Measurements from ENCODE around the gene BLTP2. TPM values are rescaled to one million over a fixed set of nuclear protein-coding genes. Genes with fewer than 3 reads are reported as not detected.
A peak's percentile ranks its signal among the peaks of the same experiment; 100 is the strongest.

Gene BLTP2
- total and polyA plus RNA-seq, 12 donors, result 15.6 to 110 (median 67.2) TPM

- Histone ChIP-seq H3K4me1 (peaks cover 15 to 60% (median 46%) of the 10 kb centered on the region in 9 donors), H3K9me3 (no peaks in the 10 kb centered on the region), H3K27me3 (no peaks in the 10 kb centered on the region), H3K4me3 (peak overlapping the region; percentile 68 to 97 (median 94)), H3K36me3 (peaks cover 0 to 61% (median 24%) of the 10 kb centered on the region in 9 donors), H3K27ac (peak overlapping the region; percentile 87 to 98 (median 94))
- DNase-seq (no peak), ATAC-seq (no peak)
- intact Hi-C loops (cut with DNase I), result loop anchor here in 1 of 10 donors (5.0 kb wide), 1 partner anchor 72 kb away; the partner anchor contains the start of genes RAB34 and RPL23A
- WGBS, 2 donors, result 35 to 47% methylated on average over 8 of the region's 8 CpGs
- no peak for TF ChIP-seq CTCF (IDR thresholded peaks at IDR 0.05)
Observed at GRCh38 chr17:28645576-28645939, 600 bp upstream of the BLTP2 start.

- peak overlapping the region; percentile 87 to 98 (median 94) for H3K27ac ChIP-seq
- DNase-seq, result peak; percentile 18 to 21
- H3K4me1 ChIP-seq, result peaks cover 15 to 58% (median 46%) of the 10 kb centered on the region in 9 donors
- 0 to 1% methylated on average over 18 of the region's 18 CpGs for WGBS, 2 donors
- H3K36me3 ChIP-seq, result peaks cover 0 to 63% (median 38%) of the 10 kb centered on the region in 9 donors
- peak in 6 of 8 donors; percentile 1 to 13 (median 3) for ATAC-seq
- peak overlapping the region; percentile 68 to 97 (median 94) for H3K4me3 ChIP-seq
- intact Hi-C loops (cut with DNase I), result no loop called here
- peak in 7 of 9 donors; percentile 11 to 57 (median 44) for TF ChIP-seq CTCF (IDR thresholded peaks at IDR 0.05)
- H3K27me3 ChIP-seq, result no peaks in the 10 kb centered on the region
- H3K9me3 ChIP-seq, result no peaks in the 10 kb centered on the region
Observed at GRCh38 chr17:28643983-28644786, 773 bp downstream of the BLTP2 start.

GRCh38 chr17:28641579-28641978 is 3.4 kb downstream of the BLTP2 start:
- no peak overlapping the region for H3K27ac ChIP-seq
- DNase-seq (no peak), ATAC-seq (no peak)
- no peak overlapping the region for H3K4me3 ChIP-seq
- intact Hi-C loops (cut with DNase I), result no loop called here
- H3K36me3 ChIP-seq, result peaks cover 7 to 71% (median 58%) of the 10 kb centered on the region in 9 donors
- H3K27me3 ChIP-seq, result no peaks in the 10 kb centered on the region
- H3K9me3 ChIP-seq, result no peaks in the 10 kb centered on the region
- WGBS, 2 donors, result 96 to 98% methylated on average over 2 of the region's 2 CpGs
- no peak for TF ChIP-seq CTCF (IDR thresholded peaks at IDR 0.05)
- peaks cover 15 to 39% (median 29%) of the 10 kb centered on the region in 9 donors for H3K4me1 ChIP-seq

DNA sequence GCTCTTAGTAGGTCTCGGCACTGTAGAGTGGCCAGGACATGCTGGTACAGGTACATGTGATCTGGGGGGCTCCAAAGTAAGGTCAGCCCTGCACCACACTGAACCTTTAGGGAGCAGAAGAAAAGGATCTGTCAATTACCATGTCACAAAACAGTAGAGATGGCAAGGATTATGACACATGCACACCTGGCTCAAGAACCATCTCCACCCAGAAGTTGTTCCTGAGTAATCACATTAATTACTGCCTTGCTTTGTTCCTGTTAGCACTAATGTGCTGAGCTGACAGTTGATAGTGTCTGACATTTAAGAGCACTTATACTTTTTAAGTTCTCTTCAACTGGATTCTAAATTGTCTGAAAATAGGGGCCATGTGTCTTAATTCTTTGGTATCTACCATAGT is 9.5 kb downstream of the BLTP2 start:
- Histone ChIP-seq H3K9me3 (no peaks in the 10 kb centered on the region), H3K36me3 (peaks cover 11 to 100% (median 98%) of the 10 kb centered on the region in 9 donors), H3K27ac (no peak overlapping the region), H3K27me3 (no peaks in the 10 kb centered on the region), H3K4me1 (no peaks in the 10 kb centered on the region), H3K4me3 (no peak overlapping the region)
- ATAC-seq (no peak), DNase-seq (no peak)
- WGBS, 2 donors, result 91 to 95% methylated on average over 1 of the region's 1 CpG
- intact Hi-C loops (cut with DNase I), result no loop called here
- TF ChIP-seq CTCF (IDR thresholded peaks at IDR 0.05), result no peak

Measured in heart right ventricle (tissue), 16 donors.